Measurements from ENCODE around the gene CPEB4. TPM values are rescaled to one million over a fixed set of nuclear protein-coding genes. Genes with fewer than 3 reads are reported as not detected.

CPEB4 gene
- total and polyA plus RNA-seq, 8 donors = 3.5 to 115 (median 31.7) TPM

DNA sequence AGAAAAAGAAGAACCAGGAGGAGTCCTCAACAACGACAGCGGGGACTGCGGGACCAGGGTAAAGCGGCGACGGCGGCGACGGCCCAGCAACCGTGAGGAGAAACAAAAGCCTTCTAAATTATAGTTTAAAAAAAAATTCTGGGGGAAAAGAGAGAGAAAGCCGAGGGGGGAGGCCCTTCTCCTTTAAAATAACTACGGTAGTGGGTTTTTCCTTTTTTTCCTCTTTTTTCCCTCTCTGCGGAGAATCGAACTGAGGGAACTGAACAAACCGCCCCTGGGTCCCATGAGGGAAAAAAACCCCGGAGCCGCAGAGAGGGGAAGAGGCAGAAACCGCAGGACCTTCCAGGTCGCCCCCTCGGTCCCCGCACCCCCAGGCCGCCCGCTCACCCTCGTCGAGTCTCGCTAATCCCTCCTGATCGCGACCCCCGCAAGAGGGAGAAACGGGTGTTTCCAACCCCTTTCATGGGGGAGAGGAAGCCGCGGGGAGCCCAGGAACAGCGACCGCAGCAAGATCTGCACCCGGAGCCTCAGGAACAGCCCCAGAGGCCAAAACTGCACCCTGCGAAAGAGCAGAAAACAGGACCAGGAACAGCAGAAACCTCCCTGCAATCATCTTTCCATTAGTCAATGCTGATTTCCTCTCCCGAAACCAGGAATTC is 453 bp downstream of the CPEB4 start:
- no peaks in the 10 kb centered on the region for H3K36me3 ChIP-seq
- peak in 1 of 2 donors; percentile 51 for DNase-seq
- H3K4me3 ChIP-seq = peak overlapping the region; percentile 78 to 89 (median 82)
- TF ChIP-seq, protein P1, sequence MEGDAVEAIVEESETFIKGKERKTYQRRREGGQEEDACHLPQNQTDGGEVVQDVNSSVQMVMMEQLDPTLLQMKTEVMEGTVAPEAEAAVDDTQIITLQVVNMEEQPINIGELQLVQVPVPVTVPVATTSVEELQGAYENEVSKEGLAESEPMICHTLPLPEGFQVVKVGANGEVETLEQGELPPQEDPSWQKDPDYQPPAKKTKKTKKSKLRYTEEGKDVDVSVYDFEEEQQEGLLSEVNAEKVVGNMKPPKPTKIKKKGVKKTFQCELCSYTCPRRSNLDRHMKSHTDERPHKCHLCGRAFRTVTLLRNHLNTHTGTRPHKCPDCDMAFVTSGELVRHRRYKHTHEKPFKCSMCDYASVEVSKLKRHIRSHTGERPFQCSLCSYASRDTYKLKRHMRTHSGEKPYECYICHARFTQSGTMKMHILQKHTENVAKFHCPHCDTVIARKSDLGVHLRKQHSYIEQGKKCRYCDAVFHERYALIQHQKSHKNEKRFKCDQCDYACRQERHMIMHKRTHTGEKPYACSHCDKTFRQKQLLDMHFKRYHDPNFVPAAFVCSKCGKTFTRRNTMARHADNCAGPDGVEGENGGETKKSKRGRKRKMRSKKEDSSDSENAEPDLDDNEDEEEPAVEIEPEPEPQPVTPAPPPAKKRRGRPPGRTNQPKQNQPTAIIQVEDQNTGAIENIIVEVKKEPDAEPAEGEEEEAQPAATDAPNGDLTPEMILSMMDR (IDR thresholded peaks at IDR 0.05) = no peak
- TF ChIP-seq POLR2AphosphoS5 (IDR thresholded peaks at IDR 0.05) (no peak), POLR2A (IDR thresholded peaks at IDR 0.05) (no peak), EP300 (IDR thresholded peaks at IDR 0.05) (no peak)
- intact Hi-C loops (cut with DNase I; ENCODE audit: low total_unique reads) = no loop called here
- 0 to 1% (median 0%) methylated on average over 35 to 37 of the region's 37 CpGs for WGBS, 5 donors
- no peaks in the 10 kb centered on the region for H3K9me3 ChIP-seq
- peak overlapping the region; percentile 82 to 94 (median 90) for H3K27ac ChIP-seq
- no peaks in the 10 kb centered on the region for H3K27me3 ChIP-seq
- peaks cover 25 to 85% (median 62%) of the 10 kb centered on the region in 4 donors for H3K4me1 ChIP-seq

DNA sequence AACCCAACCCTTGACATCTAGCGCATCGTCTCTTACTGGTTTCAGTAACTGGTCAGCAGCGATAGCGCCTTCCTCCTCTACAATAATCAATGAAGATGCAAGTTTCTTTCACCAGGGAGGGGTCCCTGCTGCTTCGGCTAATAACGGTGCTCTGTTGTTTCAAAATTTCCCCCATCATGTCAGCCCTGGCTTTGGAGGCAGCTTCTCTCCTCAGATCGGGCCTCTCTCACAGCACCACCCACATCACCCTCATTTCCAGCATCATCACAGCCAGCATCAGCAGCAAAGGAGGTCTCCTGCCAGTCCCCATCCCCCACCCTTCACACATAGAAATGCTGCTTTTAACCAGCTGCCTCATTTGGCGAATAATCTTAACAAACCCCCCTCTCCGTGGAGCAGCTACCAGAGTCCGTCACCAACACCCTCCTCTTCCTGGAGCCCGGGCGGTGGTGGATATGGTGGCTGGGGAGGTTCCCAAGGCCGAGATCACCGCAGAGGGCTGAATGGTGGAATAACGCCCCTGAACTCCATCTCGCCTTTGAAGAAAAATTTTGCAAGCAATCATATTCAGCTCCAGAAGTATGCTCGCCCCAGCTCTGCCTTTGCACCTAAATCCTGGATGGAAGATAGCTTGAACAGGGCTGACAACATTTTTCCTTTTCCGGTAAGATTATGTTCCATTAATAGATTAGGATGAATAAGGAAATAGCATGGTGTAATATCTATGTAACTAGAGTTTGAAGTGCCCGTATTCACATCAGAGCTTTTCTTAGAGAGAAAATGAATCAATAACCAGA is 2.2 kb downstream of the CPEB4 start:
- TF ChIP-seq, protein P1 (IDR thresholded peaks at IDR 0.05) = no peak
- TF ChIP-seq POLR2AphosphoS5 (IDR thresholded peaks at IDR 0.05) = peak in 2 of 3 donors; percentile 5 to 16
- no peaks in the 10 kb centered on the region for H3K9me3 ChIP-seq
- peaks cover 0 to 4% (median 0%) of the 10 kb centered on the region in 4 donors for H3K36me3 ChIP-seq
- peak in 1 of 2 donors; percentile 66 for DNase-seq
- H3K27me3 ChIP-seq = no peaks in the 10 kb centered on the region
- 25 to 43% (median 28%) methylated on average over 19 of the region's 19 CpGs for WGBS, 5 donors
- H3K27ac ChIP-seq = peak overlapping the region; percentile 80 to 94 (median 90)
- peaks cover 28 to 87% (median 60%) of the 10 kb centered on the region in 4 donors for H3K4me1 ChIP-seq
- H3K4me3 ChIP-seq = peak overlapping the region; percentile 78 to 89 (median 82)
- intact Hi-C loops (cut with DNase I; ENCODE audit: low total_unique reads) = no loop called here

DNA sequence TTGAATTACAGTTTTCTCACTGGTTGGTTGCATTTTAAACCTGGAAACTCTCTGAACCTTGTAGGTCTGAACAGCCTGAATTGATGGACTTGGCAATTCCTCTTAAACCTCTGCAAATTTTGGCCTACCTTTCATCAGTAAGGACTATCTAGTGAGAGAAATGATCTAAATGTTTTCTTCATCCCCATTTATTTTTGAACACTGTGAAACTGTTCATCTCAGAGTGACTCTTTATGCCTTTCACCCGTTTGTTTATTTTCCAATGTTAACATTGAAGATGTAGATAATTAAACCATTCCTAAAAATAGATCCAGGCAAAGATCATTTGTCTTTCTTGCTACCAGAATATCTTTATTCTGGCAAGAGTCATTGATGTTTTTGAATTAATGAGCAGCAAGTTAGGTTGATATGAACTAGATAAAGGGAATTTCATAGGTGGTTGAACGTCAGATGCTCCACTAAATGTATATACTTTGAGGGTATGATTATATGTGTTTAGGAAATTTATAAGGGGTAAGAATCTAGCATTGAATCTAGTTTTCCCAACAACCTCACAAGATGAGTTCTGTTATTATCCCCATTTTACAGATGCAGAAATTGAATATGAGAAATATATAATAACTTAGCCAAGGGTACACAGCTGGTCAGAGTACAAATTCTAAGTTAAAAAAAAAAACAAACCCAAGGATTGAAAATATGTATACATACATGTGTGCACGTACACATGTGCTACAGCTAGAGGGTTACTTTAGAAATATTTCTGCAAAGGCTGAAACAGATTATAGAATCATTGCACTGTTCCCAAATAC is 3.4 kb downstream of the CPEB4 start:
- TF ChIP-seq EP300 (IDR thresholded peaks at IDR 0.05) = no peak
- TF ChIP-seq, protein P1 (IDR thresholded peaks at IDR 0.05) = no peak
- TF ChIP-seq POLR2AphosphoS5 (IDR thresholded peaks at IDR 0.05) = no peak
- no peak for TF ChIP-seq POLR2A (IDR thresholded peaks at IDR 0.05)
- H3K4me1 ChIP-seq = peaks cover 26 to 86% (median 57%) of the 10 kb centered on the region in 4 donors
- H3K4me3 ChIP-seq = peak overlapping the region; percentile 78 to 89 (median 82)
- intact Hi-C loops (cut with DNase I; ENCODE audit: low total_unique reads) = no loop called here
- no peaks in the 10 kb centered on the region for H3K27me3 ChIP-seq
- H3K27ac ChIP-seq = peak overlapping the region in 4 of 5 donors; percentile 90 to 94 (median 92)
- 20 to 50% (median 29%) methylated on average over 3 of the region's 3 CpGs for WGBS, 5 donors
- H3K36me3 ChIP-seq = peaks cover 0 to 4% (median 0%) of the 10 kb centered on the region in 4 donors
- no peak for DNase-seq
- no peaks in the 10 kb centered on the region for H3K9me3 ChIP-seq

DNA sequence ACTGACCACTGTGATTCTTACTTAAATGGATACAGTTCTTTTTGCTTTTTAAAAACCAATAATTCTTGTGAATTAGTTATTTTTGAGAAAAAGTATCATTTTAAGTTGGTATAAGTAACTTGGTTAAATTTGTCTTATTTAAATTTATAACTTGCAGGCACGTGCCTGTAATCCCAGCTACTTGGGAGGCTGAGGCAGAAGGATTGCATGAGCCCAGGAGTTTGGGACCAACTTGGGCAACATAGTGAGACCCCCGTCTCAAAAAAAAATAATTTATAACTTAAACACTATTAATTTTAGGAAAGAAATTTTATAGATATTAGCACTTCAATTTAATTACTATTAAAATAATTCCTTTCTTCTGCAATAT is 5.0 kb downstream of the CPEB4 start:
- Histone ChIP-seq H3K4me1 (peaks cover 22 to 85% (median 57%) of the 10 kb centered on the region in 4 donors), H3K9me3 (no peaks in the 10 kb centered on the region), H3K27me3 (no peaks in the 10 kb centered on the region), H3K36me3 (peaks cover 0 to 4% (median 0%) of the 10 kb centered on the region in 4 donors), H3K4me3 (peak overlapping the region; percentile 78 to 89 (median 82)), H3K27ac (peak overlapping the region in 3 of 5 donors; percentile 26 to 94 (median 90))
- TF ChIP-seq, protein P1 (IDR thresholded peaks at IDR 0.05) = no peak
- TF ChIP-seq EP300 (IDR thresholded peaks at IDR 0.05) = no peak
- TF ChIP-seq POLR2AphosphoS5 (IDR thresholded peaks at IDR 0.05) = no peak
- no peak for TF ChIP-seq POLR2A (IDR thresholded peaks at IDR 0.05)
- 58 to 81% (median 67%) methylated on average over 2 of the region's 2 CpGs for WGBS, 5 donors
- intact Hi-C loops (cut with DNase I; ENCODE audit: low total_unique reads) = no loop called here
- DNase-seq = no peak
